ENCODE measurements around the gene BATF3. TPM values are rescaled to one million over a fixed set of nuclear protein-coding genes. Genes with fewer than 3 reads are reported as not detected.

Gene BATF3
- total and polyA plus RNA-seq, 9 of the 15 experiments (the other 6 are each of a cell fraction or from before 2014, with no cell fraction given) = 0.40 to 3.8 (median 2.0) TPM

GRCh38 chr1:212746546-212746945, 46.9 kb upstream of the BATF3 start:
- peaks cover 3% of the 10 kb centered on the region; the same call in 1 of the 2 replicates for H3K9me3 ChIP-seq (replicated peaks; ENCODE audit: control insufficient read depth, insufficient read depth, low read depth, low read length)
- H3K4me1 ChIP-seq (replicated peaks in 1 of 2; ENCODE audit: control insufficient read depth in 2 of 2, insufficient read depth in 2 of 2, low read length in 2 of 2) = peaks cover 0 to 2% of the 10 kb centered on the region in 2 experiments; a peak in 1 of 5 replicates
- ATAC-seq = no peak
- no peak for FAIRE-seq
- TF ChIP-seq ZNF507 (tag; conservative IDR thresholded peaks at IDR 0.05) = peak; percentile 45; the same call in 1 of the 2 replicates
- no peak for TF ChIP-seq EZH2 (IDR thresholded peaks at IDR 0.05; ENCODE audit: borderline replicate concordance, low read depth, low read length)
- no peak overlapping the region for H3K4me2 ChIP-seq (ENCODE audit: insufficient read depth, low read length)
- ChIA-PET POLR2A (interaction anchor here (0.6 to 1.6 kb wide), 3 partner anchors 10 to 50 kb away, joined by 3 to 5 read pairs (median 3); no protein-coding TSS in a partner anchor), CTCF (ENCODE audit: low intra/inter-chr PET ratio) (no interaction called here)
- BruUV-seq (replicated peaks) = no TSS peak
- H3K27ac ChIP-seq (ENCODE audit: extremely low read depth, low read depth, low read length) = no peak overlapping the region
- H3K27me3 ChIP-seq (ENCODE audit: control insufficient read depth in 2 of 2, insufficient read depth in 2 of 2, low read length in 2 of 2) = no peaks in the 10 kb centered on the region
- peaks cover 4% of the 10 kb centered on the region; the same call in 1 of the 2 replicates for H4K20me1 ChIP-seq (replicated peaks; ENCODE audit: control insufficient read depth, insufficient read depth, low read length)
- H3K9ac ChIP-seq (ENCODE audit: insufficient read depth in 1 of 2, low read depth in 2 of 2, low read length in 2 of 2) = no peak overlapping the region
- no peak overlapping the region for H3K4me3 ChIP-seq
- H3K9me1 ChIP-seq (ENCODE audit: control insufficient read depth, insufficient read depth, low read length) = peaks cover 2% of the 10 kb centered on the region
- in situ Hi-C loops (cut with MboI) = no loop called here
- DNase-seq (ENCODE audit: extremely low read depth in 1 of 4, low spot score in 3 of 4) = no peak
- H2AFZ ChIP-seq (ENCODE audit: low read depth, low read length) = no peak overlapping the region
- intact Hi-C loops (cut with micrococcal nuclease) = loop anchor here (5.0 kb wide), 1 partner anchor 171 kb away; no protein-coding TSS in a partner anchor
- 87% methylated on average over 3 of the region's 3 CpGs for WGBS (ENCODE audit: insufficient coverage, low coverage, missing lambda C conversion rate)
- peaks cover 37% of the 10 kb centered on the region for H3K79me2 ChIP-seq (ENCODE audit: control insufficient read depth, insufficient read depth, low read length)
- peaks cover 6% of the 10 kb centered on the region for H3K36me3 ChIP-seq (ENCODE audit: control insufficient read depth, insufficient read depth, low read length)

GRCh38 chr1:212745303-212745702, 45.7 kb upstream of the BATF3 start:
- no peak for TF ChIP-seq CLOCK (CRISPR knock-in tag; IDR thresholded peaks at IDR 0.05; ENCODE audit: borderline replicate concordance)
- TF ChIP-seq MYNN (IDR thresholded peaks at IDR 0.05) = no peak
- TF ChIP-seq MYNN (CRISPR knock-in tag; IDR thresholded peaks at IDR 0.05) = no peak
- TF ChIP-seq MLLT1 (IDR thresholded peaks at IDR 0.05) = no peak
- no peak for TF ChIP-seq MTA3 (IDR thresholded peaks at IDR 0.05; ENCODE audit: borderline replicate concordance)
- no peak for TF ChIP-seq ZNF512 (tag; IDR thresholded peaks at IDR 0.05)
- in situ Hi-C loops (cut with MboI) (no loop called here), intact Hi-C loops (cut with micrococcal nuclease) (loop anchor here (5.0 kb wide), 1 partner anchor 172 kb away; no protein-coding TSS in a partner anchor)
- Histone ChIP-seq H3K79me2 (ENCODE audit: control insufficient read depth, insufficient read depth, low read length) (peaks cover 37% of the 10 kb centered on the region), H3K9ac (ENCODE audit: insufficient read depth in 1 of 2, low read depth in 2 of 2, low read length in 2 of 2) (no peak overlapping the region), H3K4me1 (replicated peaks in 1 of 2; ENCODE audit: control insufficient read depth in 2 of 2, insufficient read depth in 2 of 2, low read length in 2 of 2) (peaks cover 0 to 2% of the 10 kb centered on the region in 2 experiments; a peak in 1 of 5 replicates), H4K20me1 (replicated peaks; ENCODE audit: control insufficient read depth, insufficient read depth, low read length) (peaks cover 4% of the 10 kb centered on the region; the same call in 1 of the 2 replicates), H3K9me1 (ENCODE audit: control insufficient read depth, insufficient read depth, low read length) (peaks cover 2% of the 10 kb centered on the region), H3K4me2 (ENCODE audit: insufficient read depth, low read length) (no peak overlapping the region), H2AFZ (ENCODE audit: low read depth, low read length) (no peak overlapping the region), H3K36me3 (ENCODE audit: control insufficient read depth, insufficient read depth, low read length) (peaks cover 9% of the 10 kb centered on the region), H3K4me3 (no peak overlapping the region), H3K9me3 (replicated peaks; ENCODE audit: control insufficient read depth, insufficient read depth, low read depth, low read length) (peaks cover 3% of the 10 kb centered on the region; the same call in 1 of the 2 replicates), H3K27me3 (ENCODE audit: control insufficient read depth in 2 of 2, insufficient read depth in 2 of 2, low read length in 2 of 2) (no peaks in the 10 kb centered on the region), H3K27ac (ENCODE audit: extremely low read depth, low read depth, low read length) (no peak overlapping the region)
- DNase-seq (ENCODE audit: extremely low read depth in 1 of 4, low spot score in 3 of 4) (no peak), ATAC-seq (no peak), FAIRE-seq (no peak)
- ChIA-PET CTCF (ENCODE audit: low intra/inter-chr PET ratio) (no interaction called here), POLR2A (interaction anchor here (1.6 kb wide), 1 partner anchor 17 kb away, joined by 5 read pairs; no protein-coding TSS in a partner anchor)
- BruUV-seq (replicated peaks) = no TSS peak
